ENCODE data around the gene CAPN10.

- TF ChIP-seq EZH2 (IDR thresholded peaks at IDR 0.05; ENCODE audit: low read length) (no peak), CTCF (optimal IDR thresholded peaks at IDR 0.05 in 1 of 3, IDR thresholded peaks at IDR 0.05 in 1 of 3, conservative IDR thresholded peaks at IDR 0.05 in 1 of 3; ENCODE audit: extremely low read depth in 1 of 3, insufficient read depth in 2 of 3, low read length in 3 of 3) (no peak)
Measured at GRCh38 chr2:240630771-240631547, 44.4 kb downstream of the CAPN10 start.

Data from keratinocyte (primary cell).